ENCODE results near the gene GNPDA1.

Gene GNPDA1

DNA sequence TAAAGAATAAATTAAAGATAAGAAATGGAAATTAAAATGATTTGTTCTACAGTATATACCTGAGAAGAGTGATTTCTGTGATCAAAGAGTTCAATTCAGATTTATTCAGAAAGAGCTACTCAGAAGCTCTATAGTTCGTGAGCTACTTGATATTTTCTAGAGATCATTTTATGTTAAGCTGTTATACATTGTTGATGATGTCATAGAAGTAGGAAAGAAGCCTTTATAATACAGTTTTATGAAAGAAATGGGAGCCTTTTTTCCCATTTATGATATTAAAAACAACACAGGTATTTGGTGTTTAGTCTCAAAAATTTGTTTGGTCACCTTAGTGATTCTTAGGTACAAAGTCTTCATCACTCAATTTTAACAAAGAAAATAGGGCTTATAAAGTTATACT lies 23.1 kb downstream of the GNPDA1 start:
- no peak overlapping the region for H3K27ac Mint-ChIP-seq
- no peak overlapping the region for H3K4me3 Mint-ChIP-seq
- H3K9me3 Mint-ChIP-seq (ENCODE audit: low read depth) = no peaks in the 10 kb centered on the region
- peaks cover 11% of the 10 kb centered on the region for H3K36me3 Mint-ChIP-seq
- no peaks in the 10 kb centered on the region for H3K27me3 Mint-ChIP-seq
- peaks cover 6% of the 10 kb centered on the region for H3K4me1 Mint-ChIP-seq (ENCODE audit: low read depth)

DNA sequence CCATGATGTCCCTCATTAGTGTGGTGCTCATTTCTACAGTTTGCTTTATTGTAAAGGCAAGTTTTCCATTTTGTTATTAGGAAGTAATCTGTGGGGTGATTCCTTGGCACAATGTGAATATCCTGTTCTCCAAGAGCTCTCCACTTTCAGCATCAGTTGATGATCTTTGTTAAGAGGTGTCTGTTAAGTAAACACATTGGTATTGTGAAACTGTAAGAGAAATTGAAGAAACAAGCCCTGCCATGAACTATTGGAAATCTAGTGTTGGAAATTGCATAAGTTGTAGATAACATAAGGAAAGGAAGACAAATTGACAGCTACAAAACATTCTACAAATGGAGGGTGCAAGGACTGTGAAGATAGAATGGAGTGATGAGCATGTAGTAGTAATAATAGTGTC lies 26.8 kb downstream of the GNPDA1 start:
- Mint-ChIP-seq H3K27me3 (no peaks in the 10 kb centered on the region), H3K36me3 (peaks cover 7% of the 10 kb centered on the region), H3K4me3 (no peak overlapping the region), H3K4me1 (ENCODE audit: low read depth) (no peaks in the 10 kb centered on the region), H3K27ac (no peak overlapping the region), H3K9me3 (ENCODE audit: low read depth) (no peaks in the 10 kb centered on the region)

DNA sequence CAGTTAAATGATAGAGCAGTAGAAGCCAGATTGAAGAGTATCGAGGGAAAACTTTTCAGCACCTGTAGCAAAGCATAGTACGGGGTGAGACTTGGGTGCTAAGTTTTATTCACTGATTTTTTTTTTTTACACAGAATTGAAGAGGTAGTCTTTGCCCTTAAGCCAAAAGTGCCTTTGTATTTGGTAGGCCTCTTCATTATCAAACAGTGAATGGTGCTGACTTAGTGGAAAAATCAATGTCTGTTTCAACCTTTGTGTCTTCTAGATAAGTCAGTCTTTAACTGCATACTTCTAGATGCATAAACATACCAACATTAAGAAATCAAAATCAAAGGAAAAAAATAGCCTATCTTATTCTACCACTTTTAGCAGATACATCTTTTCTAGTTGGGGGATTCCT lies 30.2 kb downstream of the GNPDA1 start:
- peaks cover 7% of the 10 kb centered on the region for H3K36me3 Mint-ChIP-seq
- no peaks in the 10 kb centered on the region for H3K9me3 Mint-ChIP-seq (ENCODE audit: low read depth)
- H3K4me1 Mint-ChIP-seq (ENCODE audit: low read depth) = no peaks in the 10 kb centered on the region
- H3K27ac Mint-ChIP-seq = no peak overlapping the region
- H3K4me3 Mint-ChIP-seq = no peak overlapping the region
- H3K27me3 Mint-ChIP-seq = no peaks in the 10 kb centered on the region

DNA sequence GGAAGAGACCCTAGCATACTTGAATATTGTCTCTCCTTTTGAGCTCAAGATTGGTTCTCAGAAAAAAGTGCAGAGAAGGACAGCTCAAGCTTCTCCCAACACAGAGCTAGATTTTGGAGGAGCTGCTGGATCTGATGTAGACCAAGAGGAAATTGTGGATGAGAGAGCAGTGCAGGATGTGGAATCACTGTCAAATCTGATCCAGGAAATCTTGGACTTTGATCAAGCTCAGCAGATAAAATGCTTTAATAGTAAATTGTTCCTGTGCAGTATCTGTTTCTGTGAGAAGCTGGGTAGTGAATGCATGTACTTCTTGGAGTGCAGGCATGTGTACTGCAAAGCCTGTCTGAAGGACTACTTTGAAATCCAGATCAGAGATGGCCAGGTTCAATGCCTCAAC lies 34.4 kb downstream of the GNPDA1 start:
- Mint-ChIP-seq H3K27ac (no peak overlapping the region), H3K36me3 (peaks cover 15% of the 10 kb centered on the region), H3K4me1 (ENCODE audit: low read depth) (peaks cover 22% of the 10 kb centered on the region), H3K4me3 (no peak overlapping the region), H3K27me3 (no peaks in the 10 kb centered on the region), H3K9me3 (ENCODE audit: low read depth) (no peaks in the 10 kb centered on the region)

DNA sequence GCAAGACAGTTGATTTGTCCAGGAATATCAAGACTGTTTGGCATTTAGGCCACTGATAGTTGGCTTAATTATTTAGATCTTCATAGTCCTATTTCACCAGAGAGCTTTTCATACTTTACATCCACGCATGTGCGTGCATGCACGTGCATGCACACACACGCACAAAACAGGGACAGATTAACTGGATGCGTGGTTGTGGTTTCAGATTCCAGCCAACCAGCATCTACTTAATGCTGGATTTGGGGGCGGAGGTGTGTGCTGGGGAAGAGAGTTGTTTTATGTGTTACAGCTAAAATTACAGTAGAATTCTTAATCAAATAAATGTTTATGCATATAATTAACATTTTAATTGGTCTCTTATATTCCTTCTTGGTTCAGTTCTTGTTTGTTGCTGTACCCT lies 36.7 kb downstream of the GNPDA1 start:
- Mint-ChIP-seq H3K4me3 (no peak overlapping the region), H3K36me3 (peaks cover 15% of the 10 kb centered on the region), H3K9me3 (ENCODE audit: low read depth) (no peaks in the 10 kb centered on the region), H3K4me1 (ENCODE audit: low read depth) (peaks cover 28% of the 10 kb centered on the region), H3K27ac (no peak overlapping the region), H3K27me3 (no peaks in the 10 kb centered on the region)

DNA sequence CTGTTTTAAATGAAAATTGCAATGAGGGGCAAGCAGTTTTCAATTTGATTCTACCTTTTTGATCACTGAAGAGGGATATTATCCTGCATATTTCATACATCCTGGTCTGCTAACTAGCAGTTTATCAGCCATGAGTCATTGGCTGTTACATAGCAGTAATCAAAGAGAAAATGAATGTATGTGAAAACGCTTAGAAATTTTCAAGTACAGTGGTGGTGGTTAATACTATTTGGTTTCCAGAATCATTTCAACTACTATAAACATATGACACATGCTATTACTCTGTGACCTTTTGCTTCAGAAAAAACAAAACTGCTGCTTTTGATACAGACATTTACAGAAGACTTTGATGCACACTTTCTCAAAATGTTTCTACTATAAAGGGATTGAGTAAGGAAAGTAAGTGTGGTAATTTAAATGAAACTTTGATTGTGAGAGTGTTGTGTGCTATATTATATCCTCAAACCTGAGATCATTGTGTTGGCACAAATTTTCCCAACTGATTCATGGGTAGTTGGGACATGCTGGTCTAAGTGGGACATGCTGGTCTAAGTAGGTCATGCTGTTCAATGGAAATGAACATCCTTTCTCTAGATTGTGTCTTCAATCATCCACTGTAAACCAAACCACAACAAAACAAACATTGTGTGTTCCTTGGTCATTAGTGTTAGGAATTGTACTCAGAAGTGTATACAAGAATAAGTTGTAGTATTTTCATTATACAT lies 38.8 kb downstream of the GNPDA1 start:
- Mint-ChIP-seq H3K27ac (peak overlapping the region; percentile 90), H3K4me3 (peak overlapping the region; percentile 67), H3K36me3 (peaks cover 10% of the 10 kb centered on the region), H3K4me1 (ENCODE audit: low read depth) (peaks cover 44% of the 10 kb centered on the region), H3K27me3 (no peaks in the 10 kb centered on the region), H3K9me3 (ENCODE audit: low read depth) (no peaks in the 10 kb centered on the region)

DNA sequence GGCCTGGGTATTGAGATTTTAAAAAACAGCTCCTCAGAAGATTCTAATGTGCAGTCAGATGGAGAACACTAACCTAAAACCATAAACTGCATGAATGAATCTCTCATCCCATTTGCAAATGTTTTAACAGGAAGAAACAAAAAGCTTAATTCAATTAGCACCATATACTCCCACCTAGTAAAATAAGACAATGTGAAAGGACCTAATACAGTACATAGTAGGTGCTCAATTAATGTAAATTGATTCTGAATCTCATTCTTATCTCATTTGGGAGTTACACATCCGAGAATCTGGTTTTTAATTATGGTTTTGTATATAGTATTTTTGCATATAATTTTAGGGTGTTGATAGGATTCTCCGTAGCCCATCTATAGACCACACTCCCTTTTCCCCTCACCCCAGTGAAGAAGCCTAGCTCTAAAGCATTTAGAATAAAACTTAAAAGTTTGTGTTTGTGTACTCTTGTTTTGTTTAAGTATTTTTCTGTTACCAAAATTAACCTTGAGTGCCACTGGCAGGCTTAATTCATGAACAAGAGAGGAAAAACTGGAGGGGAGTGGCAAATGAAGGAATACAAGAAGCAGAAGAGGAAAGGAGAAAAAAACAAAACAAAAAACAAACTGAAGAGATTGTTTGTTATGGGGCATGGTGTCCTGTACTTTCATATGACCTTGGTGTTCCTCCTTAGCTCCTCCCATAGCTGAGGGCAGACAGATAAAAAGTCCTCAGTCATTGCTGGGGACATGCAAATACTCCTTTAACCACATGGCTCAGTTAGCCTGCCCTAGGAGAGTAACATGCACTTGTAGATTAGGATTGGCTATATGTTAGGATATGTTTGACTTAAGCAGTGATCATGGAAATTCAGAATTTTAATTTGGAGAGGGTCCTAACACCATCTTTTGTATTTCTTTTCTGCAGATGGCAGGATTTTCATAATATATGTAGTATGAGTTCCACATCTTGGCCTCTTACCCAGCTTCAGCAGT lies 42.8 kb downstream of the GNPDA1 start:
- H3K27ac Mint-ChIP-seq = peak overlapping the region; percentile 89
- H3K27me3 Mint-ChIP-seq = no peaks in the 10 kb centered on the region
- peaks cover 48% of the 10 kb centered on the region for H3K4me1 Mint-ChIP-seq (ENCODE audit: low read depth)
- H3K4me3 Mint-ChIP-seq = peak overlapping the region; percentile 96
- H3K36me3 Mint-ChIP-seq = peaks cover 4% of the 10 kb centered on the region
- H3K9me3 Mint-ChIP-seq (ENCODE audit: low read depth) = no peaks in the 10 kb centered on the region

DNA sequence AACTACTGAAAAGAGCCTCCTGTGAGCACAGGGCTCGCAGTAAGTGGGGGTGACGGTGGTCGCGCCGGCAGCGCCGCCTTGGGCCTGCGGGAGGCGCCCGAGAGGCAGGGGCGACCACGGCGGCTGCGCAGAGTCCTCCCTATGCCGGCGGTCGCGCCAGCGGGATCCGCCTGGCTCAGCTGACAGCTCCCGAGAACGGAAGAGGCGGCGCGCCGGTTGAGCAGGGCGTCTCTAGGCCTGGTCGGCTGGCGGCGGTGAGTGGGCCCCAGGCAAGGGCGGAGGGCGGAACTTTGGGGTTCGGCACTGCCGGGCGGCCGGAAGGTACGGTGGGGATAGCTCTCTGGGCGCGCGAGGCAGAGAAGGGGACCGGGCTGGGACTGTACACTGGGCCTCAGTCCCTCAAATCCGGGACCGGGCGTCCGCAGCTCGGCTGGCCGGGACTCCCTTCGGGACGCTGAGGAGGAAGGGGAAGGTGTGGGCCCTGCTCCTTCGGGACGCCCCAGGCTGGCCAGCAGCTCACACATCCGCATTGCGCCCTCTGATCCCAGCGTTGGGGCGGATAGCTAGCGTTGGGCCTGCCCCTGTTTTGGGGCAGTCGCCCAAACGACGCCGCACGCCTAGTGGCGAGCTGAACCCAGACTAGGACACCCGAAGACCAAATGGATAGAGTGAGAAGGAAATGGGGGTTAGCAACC lies 43.8 kb downstream of the GNPDA1 start, which contains the start of gene RNF14:
Gene RNF14, plus strand, starts transcription at position 192 of the 695 bp plus-strand sequence. CDS start 4,484 bp downstream, outside the sequence.
- Mint-ChIP-seq H3K4me1 (ENCODE audit: low read depth) (peaks cover 37% of the 10 kb centered on the region), H3K27me3 (no peaks in the 10 kb centered on the region), H3K27ac (peak within 1 kb of the TSS; percentile 89), H3K36me3 (peaks cover 2% of the 10 kb centered on the region), H3K4me3 (peak within 1 kb of the TSS; percentile 96), H3K9me3 (ENCODE audit: low read depth) (no peaks in the 10 kb centered on the region)

DNA sequence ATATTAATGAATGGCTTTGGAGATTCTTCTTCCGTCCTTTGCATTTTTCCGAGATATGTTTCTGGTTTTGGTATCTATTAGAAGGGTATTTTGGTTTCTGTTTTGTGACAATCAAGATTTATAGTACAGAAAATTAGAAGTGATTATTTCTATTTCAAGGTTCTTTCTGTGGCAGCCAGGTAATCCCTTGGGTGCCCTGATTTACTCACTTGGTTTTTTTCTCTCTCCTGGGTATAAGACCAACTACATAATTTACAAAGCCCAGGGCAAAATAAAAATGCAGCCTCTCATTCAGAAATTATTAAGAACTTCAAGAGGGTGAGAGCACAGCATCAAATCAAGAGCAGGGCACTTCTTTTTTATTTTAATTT lies 45.9 kb downstream of the GNPDA1 start:
- Mint-ChIP-seq H3K36me3 (no peaks in the 10 kb centered on the region), H3K4me3 (no peak overlapping the region), H3K27ac (no peak overlapping the region), H3K4me1 (ENCODE audit: low read depth) (peaks cover 30% of the 10 kb centered on the region), H3K27me3 (no peaks in the 10 kb centered on the region), H3K9me3 (ENCODE audit: low read depth) (no peaks in the 10 kb centered on the region)

DNA sequence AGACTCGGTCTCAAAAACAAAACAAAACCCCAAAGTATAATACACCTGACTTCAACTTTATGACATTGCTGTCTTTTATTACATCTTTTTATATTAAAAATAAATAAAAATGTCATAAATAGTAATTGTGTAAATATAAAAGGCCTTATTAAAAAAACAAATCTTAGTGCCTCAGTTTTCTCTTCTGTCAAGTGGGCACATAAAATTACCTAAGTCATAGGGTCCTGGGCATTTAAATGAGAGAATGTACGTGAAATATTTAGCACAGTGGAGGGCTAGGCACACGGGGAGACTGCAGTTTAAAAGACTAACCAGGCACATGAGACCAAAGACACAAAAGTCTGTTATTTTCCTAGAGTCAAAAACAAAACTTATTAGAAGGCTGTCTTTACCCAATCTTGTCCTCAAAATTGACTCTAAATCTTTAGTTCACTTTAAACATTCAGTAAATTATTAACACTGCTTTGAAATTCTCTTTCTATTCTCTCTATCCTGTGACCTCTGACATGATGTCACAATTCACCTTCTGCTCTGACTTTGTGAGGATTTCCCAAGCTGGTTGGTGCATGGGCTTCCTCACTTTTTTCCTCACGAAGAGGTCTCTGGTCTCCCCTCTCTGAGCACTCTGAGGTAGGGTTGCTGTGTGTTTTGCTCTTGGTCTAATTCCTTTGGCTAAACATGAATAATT lies 46.4 kb downstream of the GNPDA1 start:
- Mint-ChIP-seq H3K27me3 (no peaks in the 10 kb centered on the region), H3K4me1 (ENCODE audit: low read depth) (peaks cover 29% of the 10 kb centered on the region), H3K9me3 (ENCODE audit: low read depth) (no peaks in the 10 kb centered on the region), H3K36me3 (no peaks in the 10 kb centered on the region), H3K4me3 (no peak overlapping the region), H3K27ac (no peak overlapping the region)

DNA sequence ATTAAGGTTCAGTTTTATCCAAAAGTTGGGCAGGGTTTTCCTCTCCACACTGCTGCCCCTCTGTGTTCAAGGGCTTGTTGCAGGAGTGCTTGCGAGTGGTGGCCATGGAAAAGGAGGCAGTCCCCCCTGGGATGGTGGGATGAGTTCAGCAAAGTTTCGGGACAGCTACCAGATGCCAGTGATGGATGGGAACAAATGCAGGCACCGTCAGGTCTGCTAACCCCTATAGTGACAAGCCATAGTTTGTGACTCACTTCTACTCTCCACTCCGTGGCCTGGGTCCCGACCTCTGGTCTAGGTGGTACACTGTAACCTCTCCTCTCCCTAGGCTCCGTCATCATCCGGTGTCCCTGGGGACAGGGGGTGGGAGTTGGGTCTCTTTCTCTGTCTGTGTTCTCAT lies 47.8 kb downstream of the GNPDA1 start:
- Mint-ChIP-seq H3K9me3 (ENCODE audit: low read depth) (no peaks in the 10 kb centered on the region), H3K27ac (no peak overlapping the region), H3K36me3 (no peaks in the 10 kb centered on the region), H3K27me3 (no peaks in the 10 kb centered on the region), H3K4me3 (no peak overlapping the region), H3K4me1 (ENCODE audit: low read depth) (peaks cover 32% of the 10 kb centered on the region)

DNA sequence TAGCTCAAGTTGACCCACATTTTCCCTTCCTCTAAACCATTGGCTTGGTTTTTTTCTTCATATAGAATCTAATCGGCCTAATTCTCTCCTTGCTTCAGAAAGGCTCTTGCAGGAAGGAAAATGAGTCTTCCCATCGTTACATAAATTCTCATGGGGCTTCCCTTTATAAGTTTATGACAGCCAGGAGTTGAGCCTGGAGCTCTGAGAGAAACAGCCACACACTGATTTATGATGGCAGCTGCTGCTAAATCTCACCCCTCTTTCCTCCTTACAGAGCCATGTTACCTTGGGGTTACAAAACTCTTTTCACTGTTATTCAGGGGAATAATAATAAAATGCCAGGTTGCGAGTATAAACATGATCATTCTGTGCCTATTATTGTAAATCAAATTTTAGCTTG lies 49.1 kb downstream of the GNPDA1 start:
- Mint-ChIP-seq H3K27ac (no peak overlapping the region), H3K9me3 (ENCODE audit: low read depth) (no peaks in the 10 kb centered on the region), H3K4me1 (ENCODE audit: low read depth) (peaks cover 35% of the 10 kb centered on the region), H3K36me3 (no peaks in the 10 kb centered on the region), H3K27me3 (no peaks in the 10 kb centered on the region), H3K4me3 (no peak overlapping the region)

DNA sequence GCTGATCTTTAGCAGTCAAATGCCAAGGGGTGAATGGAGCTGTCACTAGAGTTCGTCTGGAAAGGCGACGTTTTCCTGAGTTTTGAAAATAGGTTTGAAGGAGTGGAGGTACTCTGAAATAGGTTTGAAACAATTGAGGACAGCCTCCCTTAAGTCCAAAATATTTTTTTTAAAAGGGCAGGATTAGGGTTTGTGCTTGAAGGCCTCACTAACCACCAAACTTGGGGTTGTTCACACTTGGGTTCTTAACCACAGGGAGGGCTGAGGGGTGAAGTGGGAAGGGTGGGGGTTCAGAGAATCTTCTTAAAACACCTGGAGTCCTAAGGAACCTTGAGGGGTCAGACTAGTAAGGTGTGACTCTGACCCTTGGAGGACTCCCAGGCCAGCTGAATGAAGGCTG lies 51.4 kb downstream of the GNPDA1 start:
- no peaks in the 10 kb centered on the region for H3K9me3 Mint-ChIP-seq (ENCODE audit: low read depth)
- H3K27me3 Mint-ChIP-seq = no peaks in the 10 kb centered on the region
- H3K27ac Mint-ChIP-seq = peak overlapping the region; percentile 88
- H3K4me3 Mint-ChIP-seq = no peak overlapping the region
- H3K4me1 Mint-ChIP-seq (ENCODE audit: low read depth) = peaks cover 39% of the 10 kb centered on the region
- H3K36me3 Mint-ChIP-seq = peaks cover under 1% of the 10 kb centered on the region

DNA sequence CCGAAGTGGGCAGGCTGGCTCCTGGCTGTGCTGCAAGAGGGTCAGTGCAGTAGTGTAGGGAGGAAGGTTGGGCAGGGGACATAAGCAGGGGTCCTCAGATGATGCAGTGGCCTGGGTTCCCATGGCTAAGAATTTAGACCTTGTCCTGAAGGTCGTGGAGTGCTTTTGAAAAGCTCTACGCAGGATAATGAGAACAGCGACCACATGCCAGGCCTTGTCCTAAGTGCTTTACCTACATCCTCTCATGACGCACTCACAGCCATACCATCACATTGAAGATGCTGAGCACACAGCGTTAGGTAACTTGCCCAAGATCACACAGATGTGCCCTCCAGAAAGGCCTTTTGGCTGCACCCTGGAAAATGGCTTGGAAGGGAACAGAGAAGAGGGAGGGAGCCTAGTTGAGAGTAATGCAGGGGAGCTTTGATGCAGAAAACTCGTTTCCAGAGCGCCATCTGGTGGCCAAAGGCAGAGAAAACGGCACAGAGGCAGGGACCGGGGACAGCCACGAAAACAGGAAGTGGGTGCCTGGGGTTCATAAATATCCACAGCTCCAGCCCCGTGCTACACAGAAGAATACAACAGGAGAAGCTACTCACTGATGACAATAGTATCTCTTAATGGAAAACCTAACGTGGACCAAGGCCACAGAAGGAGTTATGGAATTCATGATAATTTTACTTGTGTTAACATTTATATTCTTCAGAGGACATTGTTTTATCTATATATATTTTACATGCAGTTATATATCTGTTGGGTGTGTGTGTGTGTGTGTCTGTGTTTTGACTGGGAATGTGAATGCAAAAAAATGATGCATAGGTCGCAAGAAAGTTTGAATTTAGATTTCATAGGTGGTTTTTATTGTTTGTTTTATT lies 52.1 kb downstream of the GNPDA1 start:
- Mint-ChIP-seq H3K4me1 (ENCODE audit: low read depth) (peaks cover 39% of the 10 kb centered on the region), H3K9me3 (ENCODE audit: low read depth) (no peaks in the 10 kb centered on the region), H3K27ac (peak overlapping the region; percentile 88), H3K27me3 (no peaks in the 10 kb centered on the region), H3K4me3 (peak overlapping the region; percentile 25), H3K36me3 (peaks cover 2% of the 10 kb centered on the region)

All from activated naive CD8-positive, alpha-beta T cell (primary cell).